T-helper 1 cell (primary cell): Measurements from ENCODE around the gene ETV6.

ENCODE experiments used
- DNase-seq, 5 donors: peaks; one replicate each; pipeline ENCODE4 v3.0.0-alpha.2; 2012 to 2020

ETV6 gene

DNA sequence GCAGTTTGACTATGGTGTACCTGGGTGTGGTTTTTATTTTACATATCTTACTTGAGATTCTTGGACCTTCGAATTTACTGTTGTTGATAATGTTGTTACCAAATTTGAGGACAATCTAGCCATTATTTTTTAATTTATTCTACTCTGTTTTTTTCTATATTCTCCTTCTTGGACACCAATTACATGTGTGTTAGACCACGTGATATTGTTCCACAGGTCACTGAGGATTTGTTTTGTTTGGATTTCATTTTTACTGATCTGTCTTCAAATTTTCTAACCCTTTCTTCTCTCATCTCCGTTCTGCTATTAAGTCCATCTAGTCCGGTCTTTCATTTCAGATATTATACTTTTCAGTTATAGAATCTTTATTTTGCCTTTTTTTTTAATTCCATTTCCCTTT, 216.3 kb downstream of the ETV6 start:
- DNase-seq = no peak

DNA sequence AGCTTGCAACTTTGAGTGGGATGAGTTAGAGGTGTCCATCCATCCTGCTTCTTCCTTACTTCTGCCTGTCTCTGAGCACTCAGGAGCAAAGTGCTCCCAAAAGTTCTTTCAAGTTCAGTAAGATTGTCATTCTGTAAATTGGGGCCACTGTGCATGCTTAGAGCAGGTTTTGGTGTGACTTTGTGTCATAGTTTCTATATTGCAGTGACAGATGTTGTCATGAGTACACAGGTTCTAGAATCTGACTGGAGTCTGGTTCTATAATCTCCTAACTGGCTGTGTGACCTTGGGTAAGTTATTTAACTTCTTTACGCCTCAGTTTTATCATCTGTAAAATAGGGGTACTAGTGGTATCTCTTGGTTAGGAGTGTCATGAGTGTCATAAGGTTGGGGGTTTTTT, 218.6 kb downstream of the ETV6 start:
- DNase-seq = peak in 1 of 5 donors; percentile 22

DNA sequence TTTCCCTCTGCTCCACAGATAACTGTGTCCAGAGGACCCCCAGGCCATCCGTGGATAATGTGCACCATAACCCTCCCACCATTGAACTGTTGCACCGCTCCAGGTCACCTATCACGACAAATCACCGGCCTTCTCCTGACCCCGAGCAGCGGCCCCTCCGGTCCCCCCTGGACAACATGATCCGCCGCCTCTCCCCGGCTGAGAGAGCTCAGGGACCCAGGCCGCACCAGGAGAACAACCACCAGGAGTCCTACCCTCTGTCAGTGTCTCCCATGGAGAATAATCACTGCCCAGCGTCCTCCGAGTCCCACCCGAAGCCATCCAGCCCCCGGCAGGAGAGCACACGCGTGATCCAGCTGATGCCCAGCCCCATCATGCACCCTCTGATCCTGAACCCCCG, 219.9 kb downstream of the ETV6 start:
- DNase-seq = no peak

DNA sequence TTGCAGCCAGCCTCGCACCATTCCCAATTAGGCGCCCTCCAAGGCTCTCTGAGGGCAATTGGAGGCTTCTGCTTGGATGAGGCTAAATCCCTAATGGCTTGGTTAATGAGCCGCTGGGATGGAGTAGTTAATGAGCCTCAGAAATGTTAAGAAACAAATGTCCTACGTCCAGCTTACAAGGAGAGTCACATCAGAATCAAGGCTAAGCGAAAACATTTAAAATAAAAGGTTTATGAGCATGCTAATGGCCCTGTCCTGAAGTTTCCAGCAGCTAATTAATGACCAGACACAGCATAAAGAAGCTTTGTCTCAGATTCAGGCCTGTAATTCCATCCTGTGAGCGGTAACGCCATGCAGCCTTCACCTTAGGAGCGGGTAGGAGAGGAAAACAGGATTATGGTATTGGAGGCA, 220.6 kb downstream of the ETV6 start:
- no peak for DNase-seq

DNA sequence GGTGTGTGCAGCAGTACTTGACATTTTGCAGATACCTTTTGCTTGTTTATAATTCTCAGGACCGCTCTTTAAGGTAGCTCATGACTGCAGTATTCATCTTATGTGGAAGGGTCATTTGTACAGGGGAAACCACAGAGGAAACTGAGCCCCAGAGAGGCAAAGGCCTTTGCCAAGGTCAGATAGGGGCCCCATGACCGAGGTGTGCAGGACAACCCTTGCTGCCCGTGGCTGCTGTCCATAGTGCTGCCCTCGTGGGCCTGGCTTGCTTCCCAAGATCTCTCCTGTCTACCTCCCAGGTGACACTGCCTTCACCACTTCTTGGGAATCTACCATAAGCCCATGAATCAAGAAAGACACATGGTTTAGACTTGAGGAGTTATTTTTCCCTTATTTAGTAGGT, 222.6 kb downstream of the ETV6 start:
- DNase-seq = no peak

DNA sequence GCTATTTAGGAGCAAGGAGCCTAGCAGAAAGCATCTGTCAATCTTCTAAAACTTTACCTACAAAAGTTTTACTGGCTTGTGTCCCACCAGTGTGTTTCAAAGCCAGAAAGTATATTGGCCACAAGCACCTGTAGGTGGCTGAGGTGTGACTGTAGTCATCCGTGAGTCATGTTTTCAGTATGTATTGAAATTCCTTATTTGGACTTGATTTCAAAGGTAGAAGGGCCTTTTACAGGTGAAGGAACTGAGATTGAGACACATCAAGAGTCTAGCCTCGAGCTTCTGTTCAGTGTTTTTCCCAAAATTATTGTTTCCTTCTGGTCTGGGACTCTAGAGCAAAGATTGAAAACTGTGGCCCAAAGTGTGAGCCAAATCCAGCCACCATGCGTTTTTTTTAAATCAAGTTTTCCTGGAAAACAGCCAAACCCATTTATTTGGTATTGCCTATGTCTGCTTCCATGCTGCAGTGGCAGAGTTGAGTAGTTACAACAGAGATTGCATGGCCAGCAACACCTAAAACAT, 226.0 kb downstream of the ETV6 start:
- peak in 1 of 5 donors; percentile 33 for DNase-seq

DNA sequence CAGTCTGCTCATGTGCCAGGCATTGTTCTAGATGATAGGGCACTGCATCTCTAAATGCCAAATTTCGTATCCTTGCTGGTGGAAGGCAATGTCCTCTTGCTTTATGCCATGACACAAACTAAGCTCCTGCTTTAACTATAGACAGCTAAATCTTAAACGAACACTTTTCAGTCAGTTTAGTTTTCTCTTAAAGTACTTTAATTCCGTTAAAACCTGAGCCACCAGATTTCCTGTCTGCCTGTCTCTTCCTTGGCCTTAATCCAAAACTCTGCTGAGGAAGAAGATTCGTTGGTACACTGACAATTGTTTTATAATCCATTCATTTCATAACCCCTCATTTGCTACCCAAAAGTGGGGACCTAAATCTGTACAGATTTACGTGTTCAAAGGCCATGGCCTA, 226.8 kb downstream of the ETV6 start:
- DNase-seq = peak in 1 of 5 donors; percentile 15

DNA sequence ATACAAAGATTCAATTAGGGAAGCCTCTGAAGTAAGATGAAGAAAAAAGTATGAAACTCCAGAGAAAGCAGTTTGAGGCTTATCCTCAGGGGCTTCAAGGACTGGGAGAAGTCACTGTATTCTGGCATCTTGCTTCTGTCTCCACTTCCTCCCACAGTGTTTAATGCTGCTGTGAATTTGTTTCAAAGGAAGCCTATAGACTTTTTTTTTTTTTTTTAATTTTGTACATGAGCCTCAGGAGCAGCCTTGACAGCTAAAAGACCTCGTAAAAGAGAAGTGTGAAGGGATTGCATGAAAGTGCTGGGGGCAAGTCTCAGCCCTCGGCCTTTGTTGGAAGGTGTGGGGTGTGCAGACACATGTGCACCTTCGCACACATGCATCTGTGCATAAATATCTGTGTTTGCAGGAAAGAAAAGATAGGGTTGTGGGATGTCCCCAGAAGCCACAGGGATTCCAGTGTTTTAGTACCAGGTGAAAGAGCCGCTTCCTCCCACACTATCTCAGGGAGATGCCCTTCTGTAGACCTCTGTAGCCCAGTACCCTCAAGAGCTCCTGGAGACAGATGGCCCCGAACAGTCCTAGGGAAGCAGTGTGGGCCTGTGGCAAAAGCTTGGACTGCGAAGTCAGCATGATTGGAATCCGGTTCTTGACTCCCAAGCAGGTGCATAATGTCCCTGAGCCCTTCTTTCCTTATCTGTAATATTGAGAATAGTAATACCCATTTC, 227.8 kb downstream of the ETV6 start:
- DNase-seq = no peak

DNA sequence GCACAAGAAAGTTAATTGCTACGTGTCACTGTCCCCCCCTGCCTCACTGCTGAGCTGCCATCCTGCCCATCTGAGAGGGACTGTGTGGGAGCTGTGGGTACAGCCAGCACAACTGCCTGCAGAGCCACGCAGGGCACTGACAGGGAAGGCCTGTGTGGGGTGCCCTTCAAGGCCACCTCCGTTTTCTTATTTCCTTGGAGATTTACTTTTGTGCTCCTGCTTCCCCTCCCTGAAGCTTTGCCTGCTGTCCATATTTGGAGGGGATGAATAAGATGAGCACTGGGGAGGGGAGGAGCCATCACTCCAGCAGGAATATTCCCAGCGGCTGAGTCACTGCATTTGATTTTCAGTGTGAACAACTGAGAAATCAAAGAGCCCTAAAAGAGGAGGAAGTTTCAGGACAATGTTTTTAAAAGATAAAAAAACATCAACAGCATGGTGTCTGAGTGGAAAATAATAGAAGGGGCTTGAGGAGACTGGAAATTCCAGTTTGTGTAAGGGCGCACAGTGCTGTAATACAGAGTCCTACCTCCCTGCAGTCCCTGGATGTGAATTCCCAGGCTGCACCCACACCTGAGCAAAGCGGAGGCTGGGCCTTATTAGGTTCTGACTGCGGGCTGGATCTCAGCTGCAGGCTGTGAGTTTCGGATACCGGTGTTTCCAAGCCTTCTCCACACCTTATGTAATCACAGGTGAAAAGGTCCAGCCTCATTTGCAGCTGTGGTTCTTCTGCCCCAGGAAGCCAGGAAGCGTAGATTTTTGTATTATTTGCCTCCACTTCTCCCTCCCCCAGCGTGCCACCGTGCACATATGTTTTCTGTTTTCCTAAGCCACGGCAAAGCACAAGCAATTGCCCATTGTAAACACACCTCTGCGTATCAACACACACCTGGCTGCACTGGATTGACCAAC, 228.7 kb downstream of the ETV6 start:
- no peak for DNase-seq

DNA sequence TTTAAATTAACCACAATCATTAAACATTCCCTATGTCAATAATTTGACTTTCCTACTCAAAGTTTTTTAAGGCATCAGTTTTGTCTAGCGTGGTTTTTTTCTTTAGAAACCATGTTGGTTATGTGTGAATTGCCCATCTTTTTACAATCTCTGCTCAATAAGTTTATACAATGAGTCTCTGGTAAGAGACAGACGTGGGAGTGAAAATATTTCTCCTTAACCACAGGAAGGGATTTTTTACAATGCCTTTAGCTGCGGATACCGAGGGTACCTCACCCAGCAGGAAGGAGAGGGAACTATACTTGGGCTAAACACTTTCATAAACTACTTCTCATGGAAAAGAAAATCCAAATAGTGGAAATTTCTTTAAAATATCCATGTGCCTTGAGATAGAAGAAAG, 229.8 kb downstream of the ETV6 start:
- no peak for DNase-seq

DNA sequence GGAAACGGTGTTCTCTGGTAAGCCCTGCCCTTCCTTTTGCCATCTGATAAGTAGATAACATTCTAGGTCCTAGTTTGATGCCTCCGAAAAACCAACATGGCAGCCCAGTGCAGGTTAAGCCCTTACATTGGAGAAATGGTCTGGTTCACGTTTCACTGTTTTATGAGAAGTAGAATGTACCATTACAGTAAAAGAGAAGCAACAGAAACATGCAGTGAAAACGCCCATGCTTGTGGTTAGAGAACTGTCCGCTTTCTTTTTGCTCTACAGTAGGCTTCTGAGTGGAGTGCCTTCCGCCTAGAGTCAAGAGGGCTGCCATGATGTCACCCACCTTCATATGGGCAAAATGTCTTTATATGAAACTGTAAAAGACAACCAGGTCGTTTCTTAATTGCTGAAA, 230.9 kb downstream of the ETV6 start:
- DNase-seq = no peak

DNA sequence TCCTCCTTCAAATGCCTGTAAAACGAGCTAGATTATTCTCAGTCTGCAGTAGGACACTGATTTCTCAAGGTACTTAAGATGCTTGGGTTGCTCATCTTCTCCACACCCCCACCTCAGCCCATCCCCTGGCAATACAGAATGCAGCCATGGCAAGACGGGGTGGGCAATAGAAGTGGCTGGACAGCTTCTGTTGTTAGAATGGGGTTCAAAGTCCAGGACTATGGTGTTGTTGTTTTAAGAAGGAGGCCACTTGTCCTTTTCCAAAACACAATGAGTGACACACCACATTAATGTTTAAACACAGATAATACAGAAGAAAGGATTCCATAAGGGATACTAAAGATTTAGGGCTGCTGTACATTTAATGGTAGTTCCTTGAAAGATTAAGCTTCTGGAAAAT, 232.4 kb downstream of the ETV6 start:
- DNase-seq = no peak

DNA sequence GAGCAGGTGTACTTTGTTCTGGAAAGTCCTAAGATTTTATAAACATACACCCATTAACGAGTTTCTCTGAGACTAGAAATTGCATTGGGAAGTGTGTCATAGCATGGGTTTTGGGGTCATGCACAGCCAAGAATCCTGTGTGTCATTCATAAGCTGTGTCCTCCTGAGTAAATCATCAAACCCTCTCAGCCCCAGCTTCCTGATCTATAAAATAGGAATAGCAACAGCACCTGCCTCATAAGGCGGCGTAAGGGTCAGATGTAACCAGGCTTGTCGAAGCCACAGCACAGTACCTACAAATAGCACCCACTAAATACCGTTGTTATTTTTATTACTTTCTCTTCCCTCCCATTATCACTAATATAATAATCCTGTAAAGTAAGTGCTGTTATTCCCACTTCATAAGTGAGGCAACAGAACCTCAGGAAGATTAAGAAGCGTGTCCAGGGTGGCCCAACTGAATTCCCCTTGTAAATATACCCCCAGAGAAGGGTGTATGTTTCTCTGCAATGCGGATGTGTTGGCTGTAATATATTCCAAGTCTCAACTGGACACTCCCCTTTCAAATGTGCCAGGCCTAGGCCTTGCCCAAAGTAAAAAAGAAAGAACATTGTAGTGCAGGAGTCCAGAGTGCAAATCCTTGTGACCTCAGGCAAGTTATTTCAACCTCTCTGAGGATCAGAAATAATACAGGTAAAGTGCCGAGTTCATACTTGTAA, 233.0 kb downstream of the ETV6 start:
- DNase-seq = no peak

DNA sequence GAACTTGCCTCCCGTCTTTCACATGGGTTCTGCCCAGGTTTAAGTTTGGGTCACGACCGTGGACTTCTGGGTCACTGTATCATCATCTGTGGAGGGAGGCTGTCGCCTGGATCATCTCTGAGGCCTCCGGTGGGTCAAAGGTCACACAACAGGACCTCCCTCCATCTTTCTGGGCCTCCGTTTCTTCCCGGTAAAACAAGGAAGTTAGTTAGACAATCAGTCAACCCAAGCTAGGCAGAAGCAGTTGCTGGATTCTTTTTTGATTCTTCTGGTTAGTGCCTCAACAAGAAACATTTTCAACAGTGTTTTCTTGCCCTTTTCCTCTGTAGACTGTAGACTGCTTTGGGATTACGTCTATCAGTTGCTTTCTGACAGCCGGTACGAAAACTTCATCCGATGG, 234.6 kb downstream of the ETV6 start:
- DNase-seq = no peak

DNA sequence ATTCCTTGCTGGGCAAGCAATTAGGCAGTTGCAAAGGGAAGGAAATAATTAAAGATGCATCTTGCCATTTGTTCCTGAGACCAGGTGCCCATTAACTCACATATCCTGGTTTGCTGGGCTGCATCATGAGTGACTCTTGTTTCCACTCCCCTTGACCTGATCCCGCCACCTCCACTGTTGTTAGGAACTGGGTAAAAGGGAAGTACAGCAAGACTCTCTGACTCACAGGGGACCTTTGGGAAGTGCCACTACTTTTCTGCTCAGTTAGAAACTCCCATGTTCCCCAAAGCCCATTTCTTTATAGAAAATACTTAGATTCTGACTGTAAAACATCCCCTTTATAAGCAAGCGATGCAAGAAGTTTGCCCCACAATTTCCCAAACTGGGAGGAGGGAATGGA, 235.2 kb downstream of the ETV6 start:
- DNase-seq = no peak

DNA sequence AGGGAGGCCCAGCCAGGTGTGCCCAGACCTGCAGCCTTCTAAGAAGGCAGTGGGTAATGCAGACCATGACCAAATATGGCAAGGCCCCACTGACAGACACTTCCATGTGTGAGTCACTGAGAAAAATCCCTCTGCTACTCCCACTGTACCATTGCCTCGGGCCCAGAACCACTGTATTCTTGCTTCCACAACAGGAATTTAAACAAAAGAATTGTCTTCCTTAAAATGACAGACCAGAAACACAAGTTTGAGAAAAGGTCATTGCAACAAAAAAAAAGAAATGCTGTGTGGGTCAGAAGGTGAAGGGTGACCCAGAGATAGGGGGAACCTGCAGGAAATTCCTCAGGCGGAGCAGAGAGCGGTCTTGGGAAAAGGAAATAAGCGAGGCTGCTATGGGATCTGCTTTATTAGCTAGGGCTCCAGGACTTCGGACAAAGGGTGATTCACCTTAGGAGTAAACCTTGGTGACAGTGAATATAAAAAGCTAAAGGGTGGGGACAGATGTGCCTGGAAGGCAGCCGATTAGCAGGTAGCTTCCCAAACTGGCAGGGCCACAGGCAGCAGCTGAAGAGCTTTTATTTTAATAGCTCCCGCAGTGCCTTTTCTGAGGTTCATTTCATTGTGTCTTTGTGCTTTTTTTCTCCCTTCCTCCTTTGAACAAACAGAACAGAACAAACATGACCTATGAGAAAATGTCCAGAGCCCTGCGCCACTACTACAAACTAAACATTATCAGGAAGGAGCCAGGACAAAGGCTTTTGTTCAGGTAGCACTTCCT, 236.0 kb downstream of the ETV6 start:
- no peak for DNase-seq

DNA sequence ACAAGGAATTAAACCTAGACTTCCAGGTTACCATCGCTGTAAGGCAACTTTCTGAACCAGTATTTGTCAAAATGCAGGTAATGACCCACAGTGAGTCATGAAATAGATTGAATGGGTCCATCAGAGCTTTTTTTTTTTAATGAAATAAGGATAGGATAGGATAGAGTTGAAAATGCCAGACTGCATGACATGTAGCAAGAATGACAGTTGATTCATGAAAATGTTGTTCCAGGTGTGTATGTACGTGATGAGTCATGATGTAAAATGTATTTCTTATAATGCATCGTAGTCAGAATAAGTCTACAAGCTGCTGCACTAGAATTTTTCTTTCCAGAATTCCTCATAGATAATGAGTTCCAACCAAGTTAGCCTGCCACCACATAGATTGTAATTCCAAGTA, 236.9 kb downstream of the ETV6 start:
- no peak for DNase-seq

DNA sequence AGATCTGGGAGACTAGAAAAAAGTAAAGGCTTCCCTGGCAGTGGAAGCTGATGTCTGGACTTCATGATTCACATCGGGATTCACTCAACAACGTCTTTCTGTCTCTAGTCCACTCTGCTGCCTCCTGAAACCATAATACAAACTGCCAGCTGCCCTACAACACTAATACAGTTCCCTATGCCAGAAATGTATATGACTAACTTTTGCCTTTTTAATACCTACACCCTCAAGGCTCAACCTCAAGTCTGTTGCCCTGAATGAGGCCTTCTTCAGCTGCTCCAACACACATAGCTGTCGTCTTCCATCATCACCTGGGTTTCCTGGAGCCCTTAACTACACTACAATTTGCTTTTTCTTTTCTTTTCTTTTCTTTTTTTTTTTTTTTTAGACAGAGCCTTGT, 238.6 kb downstream of the ETV6 start:
- no peak for DNase-seq

DNA sequence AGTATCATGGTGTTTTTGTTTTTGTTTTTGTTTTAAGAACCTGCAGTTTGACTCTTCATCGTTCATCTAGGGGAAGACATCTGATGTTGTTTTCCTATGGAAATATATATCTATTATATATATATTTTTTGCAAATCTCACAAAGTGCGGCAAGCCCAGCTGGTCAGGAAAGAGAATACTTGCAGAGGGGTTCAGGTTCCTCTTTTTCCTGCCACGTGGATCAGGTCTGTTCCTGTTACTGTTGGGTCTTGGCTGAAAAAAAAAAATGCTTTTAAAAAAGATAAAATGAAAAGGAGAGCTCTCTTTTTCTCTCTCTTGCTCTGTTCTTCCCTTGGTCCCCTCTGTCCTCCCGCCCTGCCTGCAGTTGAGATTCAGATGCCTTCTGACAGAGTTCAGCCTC, 241.9 kb downstream of the ETV6 start:
- DNase-seq = no peak

DNA sequence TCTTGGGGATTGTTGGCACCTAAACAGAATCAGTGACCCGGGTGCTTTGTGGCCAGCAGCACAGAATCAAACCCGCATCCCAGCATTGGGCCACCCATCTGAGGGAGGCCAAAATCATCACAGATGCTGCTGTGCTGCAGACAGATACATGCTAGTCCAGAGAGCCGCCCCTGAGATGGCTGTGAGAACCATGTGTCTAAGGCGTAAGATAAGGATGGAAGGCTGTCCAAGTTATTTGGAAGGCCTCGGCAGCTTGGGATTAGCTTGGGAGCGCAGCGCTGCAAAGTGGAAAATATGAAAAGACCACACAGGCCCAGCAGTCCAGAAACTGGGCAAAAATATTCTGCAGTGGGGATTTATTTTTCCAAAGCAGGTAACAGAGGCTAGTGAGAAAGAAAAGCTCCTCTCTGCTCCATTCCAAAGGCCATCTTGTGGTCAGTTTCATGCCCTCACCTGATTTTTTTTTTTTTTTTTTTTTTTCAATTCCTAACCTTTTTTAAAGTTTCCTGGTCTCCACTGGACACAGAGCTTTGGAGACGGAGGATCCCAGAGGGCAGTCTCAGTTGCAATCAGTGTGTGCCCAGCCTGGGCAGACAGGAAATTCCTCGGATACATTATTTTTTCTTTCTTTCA, 242.4 kb downstream of the ETV6 start:
- no peak for DNase-seq

DNA sequence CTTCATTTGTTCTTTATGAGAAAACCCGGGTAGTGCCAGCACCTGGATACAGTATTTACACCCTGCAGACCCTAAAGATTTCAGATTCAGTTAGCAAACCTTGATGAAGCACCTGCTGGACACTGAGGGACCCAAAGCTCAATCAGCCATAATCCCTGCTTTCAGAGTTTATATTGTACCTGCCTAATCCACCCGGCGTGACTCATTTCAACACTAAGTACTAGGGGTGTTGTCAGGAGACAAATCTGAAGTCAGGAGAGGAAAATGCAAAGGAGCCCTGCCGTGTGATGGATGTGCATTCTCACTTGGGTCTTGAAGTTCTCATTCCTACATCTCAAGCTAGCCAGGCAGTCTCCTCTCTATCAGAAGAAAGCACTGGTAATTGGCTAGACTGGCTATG, 244.5 kb downstream of the ETV6 start:
- no peak for DNase-seq

DNA sequence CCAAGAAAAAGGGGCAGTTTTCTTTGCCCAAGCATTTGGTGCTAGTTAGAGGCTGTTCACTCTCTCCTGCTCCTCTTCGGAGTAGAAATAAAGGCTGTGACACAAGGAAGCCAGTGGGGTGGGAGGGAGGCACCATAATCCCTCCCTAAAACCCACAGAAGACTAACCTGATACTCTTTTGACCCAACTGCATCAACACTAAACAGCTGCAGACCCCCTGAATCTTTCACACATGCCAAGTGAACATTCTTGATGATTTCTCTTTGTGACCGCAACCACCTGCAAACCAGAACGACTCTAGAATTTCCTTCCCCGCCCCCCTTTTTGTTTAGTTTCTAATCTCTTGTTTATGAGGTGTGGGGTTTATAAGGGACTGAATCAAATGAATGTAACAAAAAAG, 245.4 kb downstream of the ETV6 start:
- DNase-seq = no peak
